Adipose tissue (tissue), 3 donors: ENCODE data around the gene KLB. TPM values are rescaled to one million over a fixed set of nuclear protein-coding genes. Genes with fewer than 3 reads are reported as not detected.
"Not testable (repeated sequence)": the region's sequence is repeated elsewhere in the genome, so short reads cannot be mapped to it uniquely, and the experiment has no call there.

Experiments
- H3K27ac ChIP-seq: one replicate; pipeline ENCODE4 v1.5.1; 2013; ENCODE audit warnings: low read depth, low read length
- WGBS, 3 donors: extraction: QIAGEN DNeasy Blood & Tissue Kit; methylation state at CpG; one replicate each; pipeline ENCODE4 v1.1.7; 2013; 5-methylcytosine and 5-hydroxymethylcytosine counted together
- polyA plus RNA-seq, 3 donors: library from polyadenylated mRNA; stranded (reverse); fragments of 200-250 nt; gene quantifications; one replicate each; pipeline ENCODE4 v1.2.3, GENCODE V29; 2013
- donor health status: healthy with polysubstance abuse.
- donor health status: Bipolar disorder and iron deficiency.
- donor health status: healthy.

The KLB gene
- 10 to 100 TPM in 1 of 3 donors, 1 to 10 TPM in 2; 3.9 to 23.6 (median 7.8) TPM for polyA plus RNA-seq

DNA sequence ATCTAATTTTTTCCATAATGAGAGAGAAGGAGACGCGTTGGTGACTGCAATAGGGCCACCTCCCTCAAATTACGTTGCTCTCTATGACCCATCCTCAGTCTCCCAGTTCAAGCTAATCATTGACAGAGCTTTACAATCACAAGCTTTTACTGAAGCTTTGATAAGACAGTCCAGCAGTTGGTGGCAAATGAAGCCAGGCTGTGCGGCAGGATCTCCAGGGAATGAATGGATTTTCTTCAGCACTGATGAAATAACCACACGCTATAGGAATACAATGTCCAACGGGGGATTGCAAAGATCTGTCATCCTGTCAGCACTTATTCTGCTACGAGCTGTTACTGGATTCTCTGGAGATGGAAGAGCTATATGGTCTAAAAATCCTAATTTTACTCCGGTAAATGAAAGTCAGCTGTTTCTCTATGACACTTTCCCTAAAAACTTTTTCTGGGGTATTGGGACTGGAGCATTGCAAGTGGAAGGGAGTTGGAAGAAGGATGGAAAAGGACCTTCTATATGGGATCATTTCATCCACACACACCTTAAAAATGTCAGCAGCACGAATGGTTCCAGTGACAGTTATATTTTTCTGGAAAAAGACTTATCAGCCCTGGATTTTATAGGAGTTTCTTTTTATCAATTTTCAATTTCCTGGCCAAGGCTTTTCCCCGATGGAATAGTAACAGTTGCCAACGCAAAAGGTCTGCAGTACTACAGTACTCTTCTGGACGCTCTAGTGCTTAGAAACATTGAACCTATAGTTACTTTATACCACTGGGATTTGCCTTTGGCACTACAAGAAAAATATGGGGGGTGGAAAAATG is at the start of gene KLB:
KLB (plus strand) TSS at position 168 of the 821 bp plus-strand sequence; CDS start at position 188, 20 bp downstream.
- WGBS, 3 donors = 20 to 58% (median 49%) methylated on average over 12 of the region's 12 CpGs
- no peak within 1 kb of the TSS for H3K27ac ChIP-seq

DNA sequence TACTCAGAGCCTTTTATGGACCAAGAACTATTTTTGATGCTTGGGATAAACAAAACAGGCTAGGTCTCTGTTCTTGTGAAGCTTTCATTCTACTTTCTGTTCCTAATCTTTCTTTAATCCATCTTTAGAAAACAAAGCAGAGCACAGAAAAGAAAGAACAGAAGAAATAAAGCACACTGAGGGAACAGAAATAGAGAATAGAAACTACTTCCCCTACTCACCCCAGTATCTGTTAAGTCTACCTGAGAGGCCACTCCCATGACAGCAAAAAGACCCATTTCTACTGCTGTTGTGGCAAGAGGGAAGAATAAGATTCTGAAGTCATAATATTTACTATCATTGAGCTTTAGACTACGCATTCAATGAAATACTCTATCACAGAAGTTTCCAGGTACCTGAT is 49.7 kb upstream of the KLB start:
- H3K27ac ChIP-seq = no peak overlapping the region
- 33 to 94% (median 93%) methylated on average over 1 of the region's 1 CpG for WGBS, 3 donors

DNA sequence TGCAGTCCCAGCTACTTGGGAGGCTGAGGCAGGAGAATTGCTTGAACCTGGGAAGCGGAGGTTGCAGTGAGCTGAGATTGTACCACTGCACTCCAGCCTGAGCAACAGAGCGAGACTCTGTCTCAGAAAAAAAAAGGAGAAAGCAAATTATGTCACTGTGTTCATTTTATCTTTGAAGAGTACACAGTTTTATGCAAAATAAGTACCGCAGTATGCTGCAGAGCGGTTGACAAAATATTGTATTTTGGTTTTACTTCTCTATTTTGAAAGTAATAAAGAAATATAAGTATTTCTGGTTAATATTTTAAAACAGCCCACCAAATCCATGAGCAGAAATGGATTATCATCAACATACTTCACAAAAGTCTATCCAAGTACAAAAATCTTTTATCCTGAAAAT is 46.1 kb upstream of the KLB start:
- WGBS, 3 donors = 91 to 96% (median 93%) methylated on average over 4 of the region's 4 CpGs

DNA sequence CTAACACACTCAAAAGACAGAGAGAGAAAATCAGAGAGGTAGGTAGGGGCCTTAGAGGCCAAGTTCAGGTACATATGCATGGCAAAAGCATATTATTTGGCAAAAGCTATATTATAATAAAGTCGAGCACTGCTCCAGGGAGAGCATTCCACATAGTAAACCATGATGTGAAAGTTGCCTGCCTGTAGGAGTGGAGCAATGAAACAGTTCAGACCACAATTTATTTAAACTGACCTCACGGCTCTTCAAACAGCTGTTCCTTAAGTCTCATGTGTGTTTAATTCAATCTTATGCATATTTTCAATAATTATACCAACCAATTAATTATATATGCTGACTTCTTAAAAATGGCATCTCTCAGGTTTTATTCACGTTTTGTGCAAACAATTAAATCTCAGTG is 43.9 kb upstream of the KLB start:
- no peak overlapping the region for H3K27ac ChIP-seq
- WGBS, 3 donors = 54 to 77% (median 61%) methylated on average over 3 of the region's 3 CpGs

More for the DNA sequence above, 46.1 kb upstream of the KLB start:
- H3K27ac ChIP-seq = not testable (repeated sequence)

DNA sequence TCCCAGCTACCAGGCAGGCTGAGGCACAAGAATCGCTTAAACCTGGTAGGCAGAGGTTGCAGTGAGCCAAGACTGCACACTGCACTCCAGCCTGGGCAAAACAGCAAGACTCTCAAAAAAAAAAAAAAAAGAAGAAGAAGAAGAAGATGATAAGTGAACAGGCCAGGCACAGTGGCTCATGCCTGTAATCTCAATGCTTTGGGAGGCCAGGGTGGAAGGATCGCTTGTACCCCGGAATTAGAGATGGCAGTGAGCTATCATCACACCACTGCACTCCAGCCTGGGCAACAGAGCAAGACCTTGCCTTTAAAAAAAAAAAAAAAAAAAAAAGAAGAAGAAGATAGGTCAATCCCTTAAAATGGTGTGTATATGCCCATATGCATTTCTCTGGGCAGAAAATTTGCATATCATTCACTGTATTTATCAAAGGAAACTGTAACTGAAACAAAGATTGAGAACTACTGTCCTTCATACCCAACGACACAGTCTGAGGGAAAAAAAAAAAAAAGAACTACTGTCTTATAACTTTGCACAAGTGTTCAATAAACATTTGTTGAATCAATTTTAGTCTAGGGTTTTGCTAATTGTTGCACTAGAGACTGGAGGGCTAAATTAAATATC is 42.8 kb upstream of the KLB start:
- 78 to 89% (median 80%) methylated on average over 4 of the region's 4 CpGs for WGBS, 3 donors
- H3K27ac ChIP-seq = no peak overlapping the region

DNA sequence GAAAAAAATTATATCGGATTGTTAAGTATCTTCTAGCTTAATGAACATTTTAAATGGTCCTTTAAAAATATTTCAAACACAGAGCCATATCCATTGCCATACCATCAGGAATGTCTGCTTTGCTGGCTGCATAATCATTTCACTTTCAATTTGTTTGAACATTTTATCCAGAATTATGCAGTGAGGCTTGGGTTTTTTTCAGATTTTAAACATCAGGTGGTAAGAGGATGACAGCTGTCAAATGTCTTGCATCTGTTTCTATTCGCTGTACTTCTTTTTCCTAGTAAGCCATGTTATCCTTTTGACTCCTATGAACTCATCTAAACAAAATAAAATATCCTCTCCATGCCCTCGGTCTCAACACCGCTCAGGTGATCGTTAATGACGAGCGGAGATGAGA is 41.4 kb upstream of the KLB start:
- WGBS, 3 donors = 3 to 9% (median 6%) methylated on average over 7 of the region's 7 CpGs
- no peak overlapping the region for H3K27ac ChIP-seq

DNA sequence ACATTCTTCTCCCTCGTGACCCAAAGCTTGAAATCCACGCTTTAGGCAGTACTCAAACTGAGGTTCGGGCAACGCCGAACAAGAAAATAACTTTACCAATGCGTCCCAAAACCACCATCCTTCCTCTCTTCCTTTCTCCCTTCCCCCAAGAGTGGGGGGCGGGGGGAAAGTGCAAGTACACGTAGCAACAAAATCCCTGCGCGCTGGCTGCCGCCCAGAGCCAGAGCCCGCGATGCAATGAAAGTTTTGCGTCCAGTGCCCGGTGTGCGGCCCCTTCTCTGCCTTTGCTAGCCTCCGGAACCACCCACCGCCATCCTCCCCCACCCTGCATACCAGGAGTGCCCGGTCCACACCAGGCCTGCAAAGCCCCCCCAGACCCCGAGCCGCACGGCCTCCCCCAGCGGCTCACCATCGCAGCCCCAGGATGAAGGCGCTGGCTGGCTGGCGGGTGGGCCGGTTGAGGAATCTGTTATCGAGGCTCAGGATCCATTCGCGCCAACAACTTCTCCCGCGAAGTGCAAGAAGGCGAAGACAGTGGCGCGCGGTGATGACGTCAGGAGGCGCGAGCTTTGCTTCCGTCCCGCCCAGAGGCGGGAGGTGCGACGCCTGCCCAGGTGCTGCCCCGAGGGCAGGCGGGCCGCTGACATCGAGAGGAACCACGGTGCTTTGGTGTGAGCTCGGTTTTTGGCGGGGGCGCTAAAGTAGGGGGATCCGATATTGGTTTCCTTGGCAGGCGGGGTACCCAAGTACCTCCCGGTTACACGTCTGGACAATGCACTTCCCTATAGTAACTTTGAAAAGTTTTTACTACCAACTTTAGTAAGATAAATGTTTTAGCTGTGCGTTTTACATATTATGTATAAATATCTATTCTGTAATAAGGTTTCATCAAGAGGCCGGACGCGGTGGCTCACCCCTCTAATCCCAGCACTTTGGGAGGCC is 40.6 kb upstream of the KLB start, which contains the start of gene RFC1:
RFC1 (minus strand) TSS at position 533 of the 942 bp plus-strand sequence; CDS start at position 412, 121 bp downstream.
- H3K27ac ChIP-seq = peak within 1 kb of the TSS; percentile 17

DNA sequence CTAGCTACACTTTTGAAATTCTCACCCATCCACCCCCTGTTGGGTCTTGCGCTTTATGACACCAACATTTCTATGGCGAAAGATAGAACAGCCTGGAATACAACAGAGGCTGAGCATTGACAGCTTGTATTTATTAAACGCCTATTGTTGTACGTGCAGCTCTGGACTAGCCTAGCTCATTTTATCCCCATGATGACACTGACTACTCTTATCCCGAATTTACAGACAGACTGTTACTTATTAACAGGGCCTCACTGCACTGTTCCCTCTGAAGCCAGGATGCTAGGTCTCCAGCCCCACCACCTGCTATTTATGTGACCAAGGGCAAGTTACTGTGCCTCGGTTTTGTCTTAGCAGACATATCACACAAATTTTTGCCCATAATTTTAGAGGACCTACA is 39.6 kb upstream of the KLB start:
- no peak overlapping the region for H3K27ac ChIP-seq

More for the DNA sequence above, 40.6 kb upstream of the KLB start, which contains the start of gene RFC1:
- WGBS, 3 donors = 3 to 4% (median 3%) methylated on average over 60 of the region's 60 CpGs

DNA sequence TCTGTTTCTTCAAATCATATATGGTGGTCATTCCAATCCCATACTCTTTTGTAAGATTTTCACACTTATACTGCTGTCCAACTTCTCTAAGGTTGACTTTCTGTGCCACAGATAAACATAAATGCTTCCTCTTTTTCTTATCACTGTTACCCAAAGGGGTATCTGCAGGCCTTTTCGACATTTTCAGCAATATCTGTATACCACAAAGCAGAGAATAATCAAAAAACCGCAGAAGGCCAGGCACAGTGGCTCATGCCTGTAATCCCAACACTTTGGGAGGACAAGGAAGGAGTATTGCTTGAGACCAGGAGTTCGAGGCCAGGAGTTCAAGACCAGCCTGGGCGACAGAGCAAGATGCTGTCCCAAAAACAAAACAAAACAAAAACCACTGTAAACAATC is 37.4 kb upstream of the KLB start:
- WGBS, 3 donors = 49 to 70% (median 59%) methylated on average over 4 of the region's 4 CpGs

More for the DNA sequence above, 39.6 kb upstream of the KLB start:
- 74 to 96% (median 94%) methylated on average over 6 of the region's 6 CpGs for WGBS, 3 donors

DNA sequence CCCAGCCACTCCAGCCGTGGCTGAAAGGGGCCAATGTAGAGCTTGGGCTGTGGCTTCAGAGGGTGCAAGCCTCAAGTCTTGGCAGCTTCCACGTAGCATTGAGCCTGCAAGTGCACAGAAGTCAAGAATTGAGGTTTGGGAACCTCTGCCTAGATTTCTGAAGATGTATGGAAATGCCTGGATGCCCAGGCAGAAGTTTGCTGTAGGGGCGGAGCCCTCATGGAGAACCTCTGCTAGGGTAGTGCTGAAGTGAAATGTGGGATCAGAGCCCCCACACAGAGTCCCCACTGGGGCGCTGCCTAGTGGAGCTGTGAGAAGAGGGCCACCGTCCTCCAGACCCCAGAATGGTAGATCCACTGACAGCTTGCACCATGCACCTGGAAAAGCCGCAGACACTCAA is 35.5 kb upstream of the KLB start:
- 87 to 88% (median 88%) methylated on average over 6 of the region's 6 CpGs for WGBS, 3 donors
- not testable (repeated sequence) for H3K27ac ChIP-seq

More for the DNA sequence above, 37.4 kb upstream of the KLB start:
- no peak overlapping the region for H3K27ac ChIP-seq

DNA sequence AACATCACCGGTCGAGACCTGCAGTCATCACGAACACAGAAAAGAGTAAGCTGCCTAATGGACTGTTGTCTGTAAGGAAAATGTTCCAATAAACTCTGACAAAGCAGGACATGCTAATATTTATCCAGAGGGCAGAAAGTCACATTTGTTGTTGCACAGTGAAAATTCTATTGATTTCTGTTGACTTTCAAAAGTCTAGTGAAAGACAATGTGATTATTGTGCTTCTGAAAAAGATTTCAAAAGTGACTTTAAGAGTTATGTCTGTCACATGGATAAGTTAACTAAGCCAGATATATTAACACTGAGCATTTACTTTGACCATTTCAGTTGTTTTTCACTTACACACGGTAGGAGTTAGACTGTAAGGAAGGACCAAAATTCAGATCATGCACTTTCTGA is 31.3 kb upstream of the KLB start:
- WGBS, 3 donors = 39 to 74% (median 68%) methylated on average over 4 of the region's 4 CpGs

DNA sequence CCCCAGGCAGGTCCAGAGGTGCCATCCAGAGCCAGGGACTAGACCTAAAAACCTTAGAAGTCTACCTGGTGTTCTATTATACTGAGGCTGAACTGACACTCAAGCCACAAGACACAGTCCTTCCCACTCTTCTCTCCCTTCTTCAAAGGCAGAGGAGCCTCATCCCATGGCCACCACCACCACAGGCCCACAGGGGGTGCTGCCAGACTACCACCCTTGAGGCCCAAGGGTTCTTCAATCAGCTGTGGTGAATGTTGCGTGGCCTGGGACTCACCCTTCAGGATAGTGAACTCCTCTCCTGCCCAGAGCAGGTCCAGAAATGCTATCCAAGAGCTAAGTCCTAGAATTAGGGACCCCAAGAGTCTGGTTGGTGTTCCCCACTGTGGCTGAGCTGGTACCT is 23.0 kb upstream of the KLB start:
- 65 to 89% (median 88%) methylated on average over 1 of the region's 1 CpG for WGBS, 3 donors
- no peak overlapping the region for H3K27ac ChIP-seq

More for the DNA sequence above, 31.3 kb upstream of the KLB start:
- H3K27ac ChIP-seq = no peak overlapping the region

DNA sequence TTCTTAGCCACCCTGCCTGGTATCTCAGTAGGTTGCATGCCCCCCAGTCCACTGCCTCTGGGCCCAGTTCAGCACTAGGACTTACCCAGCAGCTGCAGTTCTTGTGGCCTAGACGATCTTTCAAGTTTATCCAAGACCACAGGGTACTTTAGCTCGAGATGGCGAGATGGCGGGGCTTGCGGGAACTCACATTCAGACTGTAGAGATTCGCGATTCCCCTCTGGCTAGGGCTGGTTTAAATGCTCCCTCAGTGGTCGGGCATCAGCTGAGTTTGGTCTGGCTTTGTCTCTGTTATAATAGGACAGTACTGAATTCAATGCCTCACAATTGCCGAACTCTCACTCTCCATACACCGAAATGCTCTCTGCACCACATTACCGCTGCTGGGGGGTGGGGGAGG is 22.2 kb upstream of the KLB start:
- 89 to 92% (median 91%) methylated on average over 11 of the region's 11 CpGs for WGBS, 3 donors
- no peak overlapping the region for H3K27ac ChIP-seq

DNA sequence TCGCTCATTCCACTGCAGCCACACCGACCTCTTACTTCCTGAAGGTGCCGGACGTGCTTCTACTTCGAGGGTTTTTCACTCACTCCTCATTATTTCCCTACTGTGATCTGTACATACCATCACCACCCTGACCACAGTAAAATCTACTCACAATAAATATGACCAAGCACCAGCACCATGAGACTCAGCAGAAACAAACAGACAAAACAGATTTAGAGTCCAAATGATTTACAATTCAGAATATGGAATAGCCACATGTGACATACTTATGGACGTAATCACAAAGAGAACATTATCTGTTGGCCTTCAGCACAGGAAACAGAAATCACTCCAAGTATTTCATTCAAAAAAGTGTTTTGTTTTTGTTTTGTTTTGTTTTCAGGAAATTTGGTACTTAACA is 16.1 kb upstream of the KLB start:
- WGBS, 3 donors = 55 to 79% (median 72%) methylated on average over 6 of the region's 6 CpGs
- no peak overlapping the region for H3K27ac ChIP-seq

DNA sequence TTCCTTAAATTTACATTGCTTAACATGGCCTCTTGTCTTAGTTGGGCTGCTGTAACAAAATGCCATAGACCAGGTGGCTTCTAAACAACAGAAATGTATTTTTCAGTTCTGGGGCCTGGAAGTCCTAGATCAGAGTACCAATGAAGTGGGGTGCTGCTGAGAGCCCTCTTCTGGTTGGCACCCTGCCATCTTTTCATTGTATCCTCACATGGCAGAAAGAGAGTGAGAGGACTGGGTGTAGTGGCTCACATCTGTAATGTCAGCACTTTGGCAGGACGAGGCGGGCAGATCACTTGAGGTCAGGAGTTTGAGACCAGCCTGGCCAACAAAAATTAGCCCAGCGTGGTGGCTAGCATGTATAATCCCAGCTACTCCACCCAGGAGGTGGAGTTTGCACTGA is 12.0 kb upstream of the KLB start:
- WGBS, 3 donors = 70 to 78% (median 78%) methylated on average over 3 of the region's 3 CpGs
- H3K27ac ChIP-seq = no peak overlapping the region

DNA sequence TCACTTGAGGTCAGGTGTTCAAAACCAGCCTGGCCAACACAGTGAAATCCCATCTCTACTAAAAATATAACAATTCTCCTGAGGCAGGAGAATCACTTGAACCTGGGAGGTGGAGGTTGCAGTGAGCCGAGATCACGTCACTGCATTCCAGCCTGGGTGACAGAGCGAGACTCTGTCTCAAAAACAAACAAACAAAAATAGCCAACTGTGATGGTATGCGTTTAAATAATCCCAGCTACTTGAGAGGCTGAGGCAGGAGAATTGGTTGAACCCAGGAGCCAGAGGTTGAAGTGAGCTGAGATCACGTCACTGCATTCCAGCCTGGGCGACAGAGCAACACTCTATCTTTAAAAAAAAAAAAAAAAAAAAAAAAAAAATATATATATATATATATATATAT is 5.1 kb upstream of the KLB start:
- WGBS, 3 donors = 66 to 78% (median 70%) methylated on average over 6 of the region's 6 CpGs
- not testable (repeated sequence) for H3K27ac ChIP-seq

DNA sequence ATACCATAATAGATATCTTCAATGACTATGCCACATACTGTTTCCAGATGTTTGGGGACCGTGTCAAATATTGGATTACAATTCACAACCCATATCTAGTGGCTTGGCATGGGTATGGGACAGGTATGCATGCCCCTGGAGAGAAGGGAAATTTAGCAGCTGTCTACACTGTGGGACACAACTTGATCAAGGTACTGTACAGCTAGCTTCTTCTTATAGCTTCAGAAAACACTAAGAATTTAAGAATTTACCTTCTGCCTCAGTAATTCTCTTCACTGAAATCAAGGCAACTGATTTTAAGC is 805 bp downstream of the KLB start:
- 26 to 65% (median 43%) methylated on average over 1 of the region's 1 CpG for WGBS, 3 donors
- no peak overlapping the region for H3K27ac ChIP-seq

DNA sequence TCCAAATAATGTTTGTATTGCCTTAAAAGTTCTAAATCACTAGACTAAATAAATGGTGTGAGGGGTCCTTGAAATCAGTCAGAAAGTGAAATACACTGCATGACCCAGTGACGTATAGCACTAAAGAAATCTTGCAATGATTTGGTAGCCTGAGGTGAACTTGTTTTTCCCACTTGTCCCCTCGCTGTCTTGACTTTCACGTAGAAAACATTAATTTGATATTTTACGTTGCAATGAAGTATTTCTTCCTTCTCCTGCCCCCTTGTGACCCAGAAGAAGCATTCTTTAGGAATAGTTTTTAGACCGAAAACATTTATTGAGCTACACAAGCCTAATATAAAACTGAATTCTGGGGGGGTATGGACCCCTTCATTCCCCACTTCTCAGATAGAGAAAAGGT is 3.7 kb downstream of the KLB start:
- WGBS, 3 donors = 25 to 34% (median 31%) methylated on average over 5 of the region's 5 CpGs

DNA sequence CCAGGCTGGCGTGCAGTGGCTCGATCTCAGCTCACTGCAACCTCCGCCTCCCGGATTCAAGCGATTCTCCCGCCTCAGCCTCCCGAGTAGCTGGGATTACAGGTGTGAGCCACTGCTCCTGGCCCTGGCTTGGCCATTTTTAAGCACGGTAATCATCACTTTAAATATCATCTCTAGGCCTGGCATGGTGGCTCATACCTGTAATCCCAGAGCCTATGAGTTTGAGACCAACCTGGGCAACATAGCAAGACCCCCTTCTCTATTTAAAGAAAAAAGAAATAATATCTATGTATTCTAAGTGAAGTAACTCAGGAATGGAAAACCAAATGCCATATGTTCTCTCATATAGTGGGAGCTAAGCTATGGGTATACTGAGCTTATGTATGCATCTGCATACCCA is 4.8 kb downstream of the KLB start:
- 84 to 96% (median 90%) methylated on average over 8 of the region's 8 CpGs for WGBS, 3 donors
- H3K27ac ChIP-seq = not testable (repeated sequence)

More for the DNA sequence above, 3.7 kb downstream of the KLB start:
- no peak overlapping the region for H3K27ac ChIP-seq
